Measurements from ENCODE around the gene SPPL2C.
"Not testable (repeated sequence)": the region's sequence is repeated elsewhere in the genome, so short reads cannot be mapped to it uniquely, and the experiment has no call there.

Gene SPPL2C

GRCh38 chr17:45850011-45850410, 5.3 kb downstream of the SPPL2C start:
- Mint-ChIP-seq H3K9me3 (no peaks in the 10 kb centered on the region), H3K27ac (no peak overlapping the region), H3K4me1 (no peaks in the 10 kb centered on the region), H3K36me3 (no peaks in the 10 kb centered on the region), H3K27me3 (peaks cover 40% of the 10 kb centered on the region), H3K4me3 (no peak overlapping the region)
- DNase-seq, result no peak
- CTCF ChIA-PET, result interaction anchor here (1.4 kb wide), 1 partner anchor 19 kb away, joined by 4 read pairs; no protein-coding TSS in a partner anchor

GRCh38 chr17:45850468-45850867, 5.8 kb downstream of the SPPL2C start:
- Mint-ChIP-seq H3K27me3 (peaks cover 43% of the 10 kb centered on the region), H3K4me3 (no peak overlapping the region), H3K27ac (no peak overlapping the region)

GRCh38 chr17:45851022-45851421, 6.3 kb downstream of the SPPL2C start:
- no peaks in the 10 kb centered on the region for H3K36me3 Mint-ChIP-seq
- no peak overlapping the region for H3K27ac Mint-ChIP-seq
- H3K4me3 Mint-ChIP-seq, result no peak overlapping the region
- H3K27me3 Mint-ChIP-seq, result peaks cover 43% of the 10 kb centered on the region
- H3K4me1 Mint-ChIP-seq, result no peaks in the 10 kb centered on the region
- CTCF ChIA-PET, result interaction anchor here (1.4 to 2.2 kb wide), 2 partner anchors 20 to 211 kb away, joined by 4 to 13 read pairs; no protein-coding TSS in a partner anchor
- DNase-seq, result no peak
- H3K9me3 Mint-ChIP-seq, result no peaks in the 10 kb centered on the region

More at GRCh38 chr17:45850468-45850867, 5.8 kb downstream of the SPPL2C start:
- no peaks in the 10 kb centered on the region for H3K36me3 Mint-ChIP-seq
- H3K9me3 Mint-ChIP-seq, result no peaks in the 10 kb centered on the region
- H3K4me1 Mint-ChIP-seq, result no peaks in the 10 kb centered on the region
- CTCF ChIA-PET, result interaction anchor here (1.4 kb wide), 1 partner anchor 19 kb away, joined by 4 read pairs; no protein-coding TSS in a partner anchor
- DNase-seq, result no peak

- H3K27ac Mint-ChIP-seq, result no peak overlapping the region
- CTCF ChIA-PET, result interaction anchor here (0.9 to 2.2 kb wide), 5 partner anchors 9 to 211 kb away, joined by 3 to 13 read pairs (median 4); no protein-coding TSS in a partner anchor
- no peaks in the 10 kb centered on the region for H3K36me3 Mint-ChIP-seq
- H3K4me1 Mint-ChIP-seq, result no peaks in the 10 kb centered on the region
- peaks cover 43% of the 10 kb centered on the region for H3K27me3 Mint-ChIP-seq
- H3K9me3 Mint-ChIP-seq, result no peaks in the 10 kb centered on the region
- H3K4me3 Mint-ChIP-seq, result no peak overlapping the region
- no peak for DNase-seq
These were observed 6.8 kb downstream of the SPPL2C start for GRCh38 chr17:45851464-45851863.

GRCh38 chr17:45851873-45852272, 7.2 kb downstream of the SPPL2C start:
- Mint-ChIP-seq H3K27me3 (peaks cover 43% of the 10 kb centered on the region), H3K36me3 (no peaks in the 10 kb centered on the region)
- CTCF ChIA-PET, result interaction anchor here (0.7 to 2.2 kb wide), 8 partner anchors 9 to 220 kb away, joined by 3 to 13 read pairs (median 3); no protein-coding TSS in a partner anchor

GRCh38 chr17:45852535-45853297, 8.0 kb downstream of the SPPL2C start:
- no peaks in the 10 kb centered on the region for H3K9me3 Mint-ChIP-seq
- H3K36me3 Mint-ChIP-seq, result no peaks in the 10 kb centered on the region
- H3K4me3 Mint-ChIP-seq, result no peak overlapping the region
- no peak overlapping the region for H3K27ac Mint-ChIP-seq
- H3K27me3 Mint-ChIP-seq, result peaks cover 43% of the 10 kb centered on the region
- CTCF ChIA-PET, result interaction anchor here (0.7 to 2.2 kb wide), 7 partner anchors 21 to 221 kb away, joined by 3 to 13 read pairs (median 3); no protein-coding TSS in a partner anchor
- no peaks in the 10 kb centered on the region for H3K4me1 Mint-ChIP-seq
- DNase-seq, result peak; percentile 70

More at GRCh38 chr17:45851873-45852272, 7.2 kb downstream of the SPPL2C start:
- H3K9me3 Mint-ChIP-seq, result no peaks in the 10 kb centered on the region
- no peak overlapping the region for H3K27ac Mint-ChIP-seq
- DNase-seq, result no peak
- no peak overlapping the region for H3K4me3 Mint-ChIP-seq
- H3K4me1 Mint-ChIP-seq, result no peaks in the 10 kb centered on the region

GRCh38 chr17:45854209-45854608, 9.5 kb downstream of the SPPL2C start:
- Mint-ChIP-seq H3K4me1 (no peaks in the 10 kb centered on the region), H3K4me3 (no peak overlapping the region), H3K27me3 (peaks cover 54% of the 10 kb centered on the region), H3K36me3 (no peaks in the 10 kb centered on the region), H3K27ac (no peak overlapping the region), H3K9me3 (no peaks in the 10 kb centered on the region)
- CTCF ChIA-PET, result no interaction called here
- DNase-seq, result no peak

- no peak for DNase-seq
- Mint-ChIP-seq H3K4me3 (no peak overlapping the region), H3K4me1 (no peaks in the 10 kb centered on the region), H3K27ac (no peak overlapping the region), H3K36me3 (no peaks in the 10 kb centered on the region), H3K9me3 (no peaks in the 10 kb centered on the region), H3K27me3 (peaks cover 53% of the 10 kb centered on the region)
- CTCF ChIA-PET, result interaction anchor here (0.8 kb wide), 1 partner anchor 70 kb away, joined by 3 read pairs; no protein-coding TSS in a partner anchor
These were observed 11.1 kb downstream of the SPPL2C start for GRCh38 chr17:45855691-45856336.

- CTCF ChIA-PET, result no interaction called here
- Mint-ChIP-seq H3K27me3 (peaks cover 39% of the 10 kb centered on the region), H3K4me1 (no peaks in the 10 kb centered on the region), H3K36me3 (no peaks in the 10 kb centered on the region), H3K4me3 (no peak overlapping the region), H3K27ac (no peak overlapping the region), H3K9me3 (no peaks in the 10 kb centered on the region)
- peak; percentile 33 for DNase-seq
These were observed 13.5 kb downstream of the SPPL2C start for GRCh38 chr17:45857977-45858708.

GRCh38 chr17:45861165-45861564, 16.5 kb downstream of the SPPL2C start:
- no peaks in the 10 kb centered on the region for H3K36me3 Mint-ChIP-seq
- H3K27ac Mint-ChIP-seq, result no peak overlapping the region
- H3K9me3 Mint-ChIP-seq, result no peaks in the 10 kb centered on the region
- H3K27me3 Mint-ChIP-seq, result peaks cover 49% of the 10 kb centered on the region
- no peak overlapping the region for H3K4me3 Mint-ChIP-seq
- DNase-seq, result no peak
- CTCF ChIA-PET, result interaction anchor here (1.0 kb wide), 1 partner anchor 9 kb away, joined by 3 read pairs; no protein-coding TSS in a partner anchor
- H3K4me1 Mint-ChIP-seq, result peaks cover 13% of the 10 kb centered on the region

GRCh38 chr17:45862127-45862526, 17.4 kb downstream of the SPPL2C start:
- H3K27ac Mint-ChIP-seq, result not testable (repeated sequence)

GRCh38 chr17:45863857-45864654, 19.4 kb downstream of the SPPL2C start:
- CTCF ChIA-PET, result no interaction called here
- Mint-ChIP-seq H3K36me3 (no peaks in the 10 kb centered on the region), H3K4me3 (peak overlapping the region; percentile 9), H3K4me1 (peaks cover 20% of the 10 kb centered on the region), H3K27ac (no peak overlapping the region), H3K9me3 (no peaks in the 10 kb centered on the region), H3K27me3 (peaks cover 39% of the 10 kb centered on the region)
- no peak for DNase-seq

More at GRCh38 chr17:45862127-45862526, 17.4 kb downstream of the SPPL2C start:
- peaks cover 13% of the 10 kb centered on the region for H3K4me1 Mint-ChIP-seq
- H3K36me3 Mint-ChIP-seq, CTCF ChIA-PET, DNase-seq, H3K4me3 Mint-ChIP-seq, H3K9me3 Mint-ChIP-seq: not testable (repeated sequence)
- H3K27me3 Mint-ChIP-seq, result peaks cover 50% of the 10 kb centered on the region

GRCh38 chr17:45867171-45867570, 22.5 kb downstream of the SPPL2C start:
- CTCF ChIA-PET, result no interaction called here
- Mint-ChIP-seq H3K27ac (no peak overlapping the region), H3K36me3 (no peaks in the 10 kb centered on the region), H3K4me1 (peaks cover 20% of the 10 kb centered on the region), H3K4me3 (no peak overlapping the region), H3K9me3 (no peaks in the 10 kb centered on the region), H3K27me3 (peaks cover 38% of the 10 kb centered on the region)
- no peak for DNase-seq

Measured in activated naive CD4-positive, alpha-beta T cell treated with anti-CD3 and anti-CD28 coated beads, Interleukin-2, amount 10 ng/mL, durations not matched to agents 7 days and 5 days (primary cell).